IMR-90 (cell line): ENCODE data around the gene MAPK10.

Source experiments
- CEBPB ChIP-seq: IDR thresholded peaks from 2 replicates; pipeline ENCODE4 v1.6.1; 2012; ENCODE audit warnings: low read depth, low read length, improper control_type of control experiment
- CHD1 ChIP-seq: IDR thresholded peaks from 2 replicates; pipeline ENCODE4 v1.6.1; 2012; ENCODE audit warnings: low read depth, low read length, improper control_type of control experiment
- FOS ChIP-seq: fragments of 150-350 bp; IDR thresholded peaks from 2 replicates; pipeline ENCODE4 v1.6.1; 2016; ENCODE audit warnings: low read depth, low read length
- MAFK ChIP-seq: IDR thresholded peaks from 2 replicates; pipeline ENCODE4 v1.6.1; 2012; ENCODE audit warnings: low read depth, low read length, improper control_type of control experiment
- MAZ ChIP-seq: IDR thresholded peaks from 2 replicates; pipeline ENCODE4 v1.6.1; 2012; ENCODE audit warnings: low read depth, mild to moderate bottlenecking, low read length, improper control_type of control experiment, moderate library complexity, borderline replicate concordance
- MXI1 ChIP-seq: IDR thresholded peaks from 2 replicates; pipeline ENCODE4 v1.6.1; 2012; ENCODE audit warnings: low read depth, mild to moderate bottlenecking, low read length, moderate library complexity, borderline replicate concordance
- NFE2L2 ChIP-seq: fragments of 150-350 bp; IDR thresholded peaks from 2 replicates; pipeline ENCODE4 v1.6.1; 2016; ENCODE audit warnings: low read depth, mild to moderate bottlenecking, low read length
- POLR2A ChIP-seq: IDR thresholded peaks from 2 replicates; pipeline ENCODE4 v1.6.1; 2012; ENCODE audit warnings: mild to moderate bottlenecking, low read depth, low read length
- RFX5 ChIP-seq: IDR thresholded peaks from 2 replicates; pipeline ENCODE4 v1.8.0; 2012; ENCODE audit warnings: low read depth, mild to moderate bottlenecking, low read length, moderate library complexity
- SMC3 ChIP-seq: fragments of 150-350 bp; IDR thresholded peaks from 2 replicates; pipeline ENCODE4 v1.6.1; 2016; ENCODE audit warnings: low read depth, mild to moderate bottlenecking, antibody characterized with exemption, low read length, moderate library complexity
- TF ChIP-seq, protein P1 (sequence below): conservative IDR thresholded peaks from 2 replicates; pipeline ENCODE4 v1.5.1; 2012; ENCODE audit warnings: mild to moderate bottlenecking, low read depth, low read length, improper control_type of control experiment
- TF ChIP-seq, protein P2 (sequence below): fragments of 150-350 bp; IDR thresholded peaks from 2 replicates; pipeline ENCODE4 v1.6.1; 2016; ENCODE audit warnings: low read depth, mild to moderate bottlenecking, low read length, moderate library complexity, borderline replicate concordance

- TF ChIP-seq, protein P1, sequence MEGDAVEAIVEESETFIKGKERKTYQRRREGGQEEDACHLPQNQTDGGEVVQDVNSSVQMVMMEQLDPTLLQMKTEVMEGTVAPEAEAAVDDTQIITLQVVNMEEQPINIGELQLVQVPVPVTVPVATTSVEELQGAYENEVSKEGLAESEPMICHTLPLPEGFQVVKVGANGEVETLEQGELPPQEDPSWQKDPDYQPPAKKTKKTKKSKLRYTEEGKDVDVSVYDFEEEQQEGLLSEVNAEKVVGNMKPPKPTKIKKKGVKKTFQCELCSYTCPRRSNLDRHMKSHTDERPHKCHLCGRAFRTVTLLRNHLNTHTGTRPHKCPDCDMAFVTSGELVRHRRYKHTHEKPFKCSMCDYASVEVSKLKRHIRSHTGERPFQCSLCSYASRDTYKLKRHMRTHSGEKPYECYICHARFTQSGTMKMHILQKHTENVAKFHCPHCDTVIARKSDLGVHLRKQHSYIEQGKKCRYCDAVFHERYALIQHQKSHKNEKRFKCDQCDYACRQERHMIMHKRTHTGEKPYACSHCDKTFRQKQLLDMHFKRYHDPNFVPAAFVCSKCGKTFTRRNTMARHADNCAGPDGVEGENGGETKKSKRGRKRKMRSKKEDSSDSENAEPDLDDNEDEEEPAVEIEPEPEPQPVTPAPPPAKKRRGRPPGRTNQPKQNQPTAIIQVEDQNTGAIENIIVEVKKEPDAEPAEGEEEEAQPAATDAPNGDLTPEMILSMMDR = no peak
- TF ChIP-seq, protein P2, sequence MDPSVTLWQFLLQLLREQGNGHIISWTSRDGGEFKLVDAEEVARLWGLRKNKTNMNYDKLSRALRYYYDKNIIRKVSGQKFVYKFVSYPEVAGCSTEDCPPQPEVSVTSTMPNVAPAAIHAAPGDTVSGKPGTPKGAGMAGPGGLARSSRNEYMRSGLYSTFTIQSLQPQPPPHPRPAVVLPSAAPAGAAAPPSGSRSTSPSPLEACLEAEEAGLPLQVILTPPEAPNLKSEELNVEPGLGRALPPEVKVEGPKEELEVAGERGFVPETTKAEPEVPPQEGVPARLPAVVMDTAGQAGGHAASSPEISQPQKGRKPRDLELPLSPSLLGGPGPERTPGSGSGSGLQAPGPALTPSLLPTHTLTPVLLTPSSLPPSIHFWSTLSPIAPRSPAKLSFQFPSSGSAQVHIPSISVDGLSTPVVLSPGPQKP = no peak
- TF ChIP-seq POLR2A (no peak), CEBPB (no peak), MAZ (no peak), NFE2L2 (no peak), RFX5 (no peak), MXI1 (no peak), SMC3 (no peak), CHD1 (no peak), FOS (no peak), MAFK (no peak)
These were observed 301.2 kb downstream of the MAPK10 start for GRCh38 chr4:86058621-86059020.
